OCI-LY1 (cell line): ENCODE measurements around the gene OR2T11.
A peak's percentile ranks its signal among the peaks of the same experiment; 100 is the strongest.

Experiments used
- EZH2 ChIP-seq: fragments of 200-600 bp; sonication (generic), shearing (Covaris generic); IDR thresholded peaks from 2 replicates; pipeline ENCODE4 v1.8.0; 2017; ENCODE audit warnings: borderline replicate concordance, mixed run types, mild to moderate bottlenecking, antibody characterized with exemption, low read length, moderate library complexity, mixed read lengths
- TF ChIP-seq, protein P1 (sequence below): fragments of 200-600 bp; sonication (generic), shearing (Covaris generic); IDR thresholded peaks from 2 replicates; pipeline ENCODE4 v1.5.1; 2017; ENCODE audit warnings: mild to moderate bottlenecking, antibody characterized with exemption, low read length, moderate library complexity, mixed read lengths

DNA sequence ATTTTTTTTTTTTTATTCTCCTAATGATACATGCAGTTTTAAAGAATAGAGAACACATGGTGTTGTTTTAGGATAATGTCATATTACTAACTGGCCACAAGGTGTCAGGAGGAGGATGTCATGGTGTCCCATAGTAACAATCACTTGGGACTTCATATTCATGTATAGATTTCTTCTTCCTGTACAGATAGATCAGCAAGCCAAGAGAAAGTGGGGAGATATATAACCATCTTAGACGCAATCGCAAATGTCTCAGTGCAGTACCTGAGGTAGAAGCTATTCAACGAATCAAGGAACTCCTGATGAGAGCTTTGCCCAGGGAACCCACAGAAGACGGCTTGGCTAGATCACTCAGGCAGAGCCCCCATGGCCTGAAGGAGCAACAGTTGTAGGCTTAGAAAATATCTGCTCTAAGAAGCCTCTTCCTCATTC, 12.3 kb downstream of the OR2T11 start:
- TF ChIP-seq, protein P1, sequence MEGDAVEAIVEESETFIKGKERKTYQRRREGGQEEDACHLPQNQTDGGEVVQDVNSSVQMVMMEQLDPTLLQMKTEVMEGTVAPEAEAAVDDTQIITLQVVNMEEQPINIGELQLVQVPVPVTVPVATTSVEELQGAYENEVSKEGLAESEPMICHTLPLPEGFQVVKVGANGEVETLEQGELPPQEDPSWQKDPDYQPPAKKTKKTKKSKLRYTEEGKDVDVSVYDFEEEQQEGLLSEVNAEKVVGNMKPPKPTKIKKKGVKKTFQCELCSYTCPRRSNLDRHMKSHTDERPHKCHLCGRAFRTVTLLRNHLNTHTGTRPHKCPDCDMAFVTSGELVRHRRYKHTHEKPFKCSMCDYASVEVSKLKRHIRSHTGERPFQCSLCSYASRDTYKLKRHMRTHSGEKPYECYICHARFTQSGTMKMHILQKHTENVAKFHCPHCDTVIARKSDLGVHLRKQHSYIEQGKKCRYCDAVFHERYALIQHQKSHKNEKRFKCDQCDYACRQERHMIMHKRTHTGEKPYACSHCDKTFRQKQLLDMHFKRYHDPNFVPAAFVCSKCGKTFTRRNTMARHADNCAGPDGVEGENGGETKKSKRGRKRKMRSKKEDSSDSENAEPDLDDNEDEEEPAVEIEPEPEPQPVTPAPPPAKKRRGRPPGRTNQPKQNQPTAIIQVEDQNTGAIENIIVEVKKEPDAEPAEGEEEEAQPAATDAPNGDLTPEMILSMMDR: peak; percentile 63
- TF ChIP-seq EZH2: no peak
